Measurements from ENCODE around the gene WNT2.

DNA sequence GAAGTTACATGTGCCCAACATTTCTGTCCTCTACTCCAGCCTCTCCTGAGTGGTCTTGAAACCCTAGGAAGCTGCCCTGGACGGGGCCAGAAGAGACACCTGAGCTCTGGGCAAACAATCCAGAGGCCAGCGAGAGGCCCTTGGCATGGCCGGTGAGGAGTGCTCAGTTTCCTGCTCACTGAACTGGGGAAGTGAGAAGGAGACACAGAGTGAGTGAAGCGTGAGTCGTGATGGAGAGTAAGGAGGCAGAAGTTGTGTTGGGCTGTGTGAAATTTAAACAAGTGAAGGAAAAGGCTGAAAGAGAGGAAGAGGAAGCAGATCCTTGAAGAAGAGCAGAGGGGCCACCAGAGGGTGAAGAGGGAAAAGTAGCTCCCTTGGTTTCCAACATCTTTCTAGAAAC is 73.2 kb downstream of the WNT2 start:
- no peak for TF ChIP-seq POLR2AphosphoS5 (IDR thresholded peaks at IDR 0.05)
- no peak for TF ChIP-seq TAF1 (IDR thresholded peaks at IDR 0.05; ENCODE audit: low read depth)
- TF ChIP-seq CTCF (IDR thresholded peaks at IDR 0.05; ENCODE audit: poor library complexity, severe bottlenecking) = no peak
- TF ChIP-seq EZH2 (IDR thresholded peaks at IDR 0.05; ENCODE audit: borderline replicate concordance, insufficient read depth, low read length, poor library complexity, severe bottlenecking) = no peak
- TF ChIP-seq RAD21 (conservative IDR thresholded peaks at IDR 0.05) = no peak
- TF ChIP-seq EP300 (conservative IDR thresholded peaks at IDR 0.05; ENCODE audit: poor library complexity, severe bottlenecking) = no peak
- no peak for TF ChIP-seq MXI1 (conservative IDR thresholded peaks at IDR 0.05; ENCODE audit: poor library complexity, severe bottlenecking)
- no peak for TF ChIP-seq SMC3 (conservative IDR thresholded peaks at IDR 0.05; ENCODE audit: poor library complexity)
